K562 (cell line): Measurements from ENCODE around the gene ZNF529. TPM values are rescaled to one million over a fixed set of nuclear protein-coding genes. Genes with fewer than 3 reads are reported as not detected.
A peak's percentile ranks its signal among the peaks of the same experiment; 100 is the strongest.

ENCODE experiments used
- ARID2 ChIP-seq: fragments of 450-650 bp; IDR thresholded peaks from 2 replicates; pipeline ENCODE4 v1.6.1; 2017; ENCODE audit warnings: antibody characterized with exemption, mild to moderate bottlenecking
- CC2D1A ChIP-seq: fragments of 450-650 bp; IDR thresholded peaks from 2 replicates; pipeline ENCODE4 v1.6.1; 2017; ENCODE audit warnings: mild to moderate bottlenecking
- HDGF ChIP-seq: fragments of 450-650 bp; IDR thresholded peaks from 2 replicates; pipeline ENCODE4 v1.6.1; 2016
- MAZ ChIP-seq, 2 experiments: fragments of 450-650 bp in 1 of 2; sonication (generic) in 1 of 2; formaldehyde crosslinking; IDR thresholded peaks in 1 of 2; conservative IDR thresholded peaks in 1 of 2; 2 replicates each; pipeline versions ENCODE4 v1.4.0 to v1.5.0; 2020; ENCODE audit warnings: mild to moderate bottlenecking in 1 of 2, missing genetic modification reagents in 1 of 2
- PML ChIP-seq: IDR thresholded peaks from 2 replicates; pipeline ENCODE4 v1.6.1; 2012; ENCODE audit warnings: low read length, inconsistent platforms
- TEAD2 ChIP-seq: fragments of 450-650 bp; IDR thresholded peaks from 2 replicates; pipeline ENCODE4 v1.6.1; 2016; ENCODE audit warnings: missing genetic modification characterization, control low read depth, missing compliant biosample characterization
- ZBTB5 ChIP-seq: fragments of 450-650 bp; IDR thresholded peaks from 2 replicates; pipeline ENCODE4 v1.6.1; 2017; ENCODE audit warnings: antibody characterized with exemption
- ZEB2 ChIP-seq: fragments of 450-650 bp; IDR thresholded peaks from 2 replicates; pipeline ENCODE4 v1.6.1; 2016
- ZNF24 ChIP-seq: fragments of 450-650 bp; IDR thresholded peaks from 2 replicates; pipeline ENCODE4 v1.6.1; 2016
- ZNF263 ChIP-seq: sonication (generic); formaldehyde crosslinking; IDR thresholded peaks from 2 replicates; pipeline ENCODE4 v1.8.0; 2022; ENCODE audit warnings: mild to moderate bottlenecking, missing genetic modification reagents, borderline replicate concordance
- ZNF274 ChIP-seq: IDR thresholded peaks from 2 replicates; pipeline ENCODE4 v1.6.1; 2011; ENCODE audit warnings: low read depth, mild to moderate bottlenecking, low read length, moderate library complexity, borderline replicate concordance
- ZNF407 ChIP-seq: fragments of 450-650 bp; IDR thresholded peaks from 2 replicates; pipeline ENCODE4 v1.6.1; 2016; ENCODE audit warnings: low read depth
- polyA plus RNA-seq, 8 experiments: library from polyadenylated mRNA; depleted of rRNA in 4 of 8; stranded (reverse) in 5 of 8; unstranded in 3 of 8; fragments of >200 nt; fragmentation: Nextera tagmentation in 2 of 8; fragmentation: Illumina TruSeq in 1 of 8; extraction: Ambion mirVana in 2 of 8; extraction: Trizol in 1 of 8; gene quantifications; 2 replicates each; pipeline versions ENCODE4 v1.2.1 to v1.2.3, GENCODE V29; 2011 to 2014; ENCODE audit warnings: inconsistent platforms in 1 of 8, missing spikeins in 1 of 8
- total RNA-seq, 7 experiments: library from RNA; depleted of rRNA in 6 of 7; stranded (reverse); fragments of >200 nt in 6 of 7; fragmentation: Illumina TruSeq in 2 of 7; extraction: Trizol in 2 of 7; gene quantifications; 2 replicates each; pipeline versions ENCODE4 v1.2.1 to v1.2.3, GENCODE V29; 2011 to 2021; ENCODE audit warnings: low replicate concordance in 1 of 7
- TF ChIP-seq, protein P1 (sequence below): fragments of 250-450 bp; sonication (Bioruptor Pico); IDR thresholded peaks from 2 replicates; pipeline ENCODE4 v1.5.0; 2021
- TF ChIP-seq, protein P2 (sequence below): sonication (generic); formaldehyde crosslinking; IDR thresholded peaks from 2 replicates; pipeline ENCODE4 v1.4.0; 2020; ENCODE audit warnings: mild to moderate bottlenecking, missing genetic modification reagents

The ZNF529 gene
- total and polyA plus RNA-seq, 9 of the 15 experiments (the other 6 are each of a cell fraction or from before 2014, with no cell fraction given): 2.4 to 12.6 (median 6.3) TPM

GRCh38 chr19:36528921-36529518 is 44.1 kb downstream of the ZNF529 start (continued):
- TF ChIP-seq ZBTB5: peak; percentile 39; the same call in 1 of the 2 replicates
- peak; percentile 92 for TF ChIP-seq HDGF
- no peak for TF ChIP-seq ZNF274
- no peak for TF ChIP-seq TEAD2 (tag)
- TF ChIP-seq, protein P1, sequence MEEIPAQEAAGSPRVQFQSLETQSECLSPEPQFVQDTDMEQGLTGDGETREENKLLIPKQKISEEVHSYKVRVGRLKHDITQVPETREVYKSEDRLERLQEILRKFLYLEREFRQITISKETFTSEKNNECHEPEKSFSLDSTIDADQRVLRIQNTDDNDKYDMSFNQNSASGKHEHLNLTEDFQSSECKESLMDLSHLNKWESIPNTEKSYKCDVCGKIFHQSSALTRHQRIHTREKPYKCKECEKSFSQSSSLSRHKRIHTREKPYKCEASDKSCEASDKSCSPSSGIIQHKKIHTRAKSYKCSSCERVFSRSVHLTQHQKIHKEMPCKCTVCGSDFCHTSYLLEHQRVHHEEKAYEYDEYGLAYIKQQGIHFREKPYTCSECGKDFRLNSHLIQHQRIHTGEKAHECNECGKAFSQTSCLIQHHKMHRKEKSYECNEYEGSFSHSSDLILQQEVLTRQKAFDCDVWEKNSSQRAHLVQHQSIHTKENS (CRISPR knock-in tag): no peak
- TF ChIP-seq ZNF407: 0 out of 2 replicates have a peak, but pooled peaks have one; percentile 10
- no peak for TF ChIP-seq MAZ (CRISPR knock-in tag; conservative IDR thresholded peaks at IDR 0.05 in 1 of 2, IDR thresholded peaks at IDR 0.05 in 1 of 2)
- TF ChIP-seq CC2D1A: peak; percentile 17; the same call in 1 of the 2 replicates
- TF ChIP-seq ARID2: 0 out of 2 replicates have a peak, but pooled peaks have one; percentile 22
- no peak for TF ChIP-seq PML
- peak; percentile 30; the same call in 1 of the 2 replicates for TF ChIP-seq ZNF263 (CRISPR knock-in tag)
- TF ChIP-seq, protein P2, sequence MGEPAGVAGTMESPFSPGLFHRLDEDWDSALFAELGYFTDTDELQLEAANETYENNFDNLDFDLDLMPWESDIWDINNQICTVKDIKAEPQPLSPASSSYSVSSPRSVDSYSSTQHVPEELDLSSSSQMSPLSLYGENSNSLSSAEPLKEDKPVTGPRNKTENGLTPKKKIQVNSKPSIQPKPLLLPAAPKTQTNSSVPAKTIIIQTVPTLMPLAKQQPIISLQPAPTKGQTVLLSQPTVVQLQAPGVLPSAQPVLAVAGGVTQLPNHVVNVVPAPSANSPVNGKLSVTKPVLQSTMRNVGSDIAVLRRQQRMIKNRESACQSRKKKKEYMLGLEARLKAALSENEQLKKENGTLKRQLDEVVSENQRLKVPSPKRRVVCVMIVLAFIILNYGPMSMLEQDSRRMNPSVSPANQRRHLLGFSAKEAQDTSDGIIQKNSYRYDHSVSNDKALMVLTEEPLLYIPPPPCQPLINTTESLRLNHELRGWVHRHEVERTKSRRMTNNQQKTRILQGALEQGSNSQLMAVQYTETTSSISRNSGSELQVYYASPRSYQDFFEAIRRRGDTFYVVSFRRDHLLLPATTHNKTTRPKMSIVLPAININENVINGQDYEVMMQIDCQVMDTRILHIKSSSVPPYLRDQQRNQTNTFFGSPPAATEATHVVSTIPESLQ: no peak
- 0 out of 2 replicates have a peak, but pooled peaks have one; percentile 3 for TF ChIP-seq ZEB2
- 0 out of 2 replicates have a peak, but pooled peaks have one; percentile 31 for TF ChIP-seq ZNF24
